NOMO-1 treated with dmso at 0.1 percent for 144 hours (cell line): ENCODE results near the gene PEX13.
"Not testable (repeated sequence)": the region's sequence is repeated elsewhere in the genome, so short reads cannot be mapped to it uniquely, and the experiment has no call there.

Experiments
- DNase-seq: peaks from one replicate; lab custom pipeline; 2025; ENCODE audit not compliant: unreplicated experiment; lab: John Stamatoyannopoulos, UW

The PEX13 gene

DNA sequence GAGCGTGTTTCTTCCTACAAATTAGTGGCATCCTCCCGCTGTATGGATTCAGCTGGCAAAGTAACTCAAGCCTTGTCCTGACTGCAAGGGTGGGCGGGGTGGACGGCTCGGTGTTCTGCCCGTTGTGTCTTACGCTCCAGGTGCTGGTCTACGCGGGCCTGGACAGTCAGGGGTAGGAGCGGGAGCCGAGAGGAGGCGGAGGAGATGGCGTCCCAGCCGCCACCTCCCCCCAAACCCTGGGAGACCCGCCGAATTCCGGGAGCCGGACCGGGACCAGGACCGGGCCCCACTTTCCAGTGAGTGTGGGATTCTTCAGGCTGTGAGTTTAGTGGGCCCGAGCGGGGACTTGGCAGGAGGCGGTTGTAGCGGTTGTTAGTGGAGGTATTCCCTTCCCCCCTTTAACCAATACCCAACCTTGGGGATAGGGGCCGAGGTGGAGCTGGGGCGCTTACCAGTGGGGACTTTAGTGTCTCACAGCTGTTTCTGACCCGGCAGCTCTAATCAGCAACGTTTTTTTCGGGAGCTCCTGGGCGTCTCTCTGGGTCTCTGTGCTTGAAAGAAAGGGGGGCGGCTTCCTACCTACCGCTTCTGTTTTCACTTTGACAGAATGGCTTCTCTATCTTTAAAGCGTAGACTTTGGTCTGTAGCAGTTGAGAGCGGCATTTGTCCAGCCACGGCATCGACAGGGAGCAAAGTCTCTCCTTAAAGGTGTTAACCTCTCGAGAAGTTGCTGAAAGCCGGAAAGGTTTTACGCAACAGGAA lies at the start of gene PEX13, which contains the start of gene PUS10:
Gene PEX13, plus strand, starts transcription at position 165 of the 762 bp plus-strand sequence. Its CDS starts 40 bp downstream, at position 205.
Gene PUS10, minus strand, starts transcription at position 700 of the 762 bp plus-strand sequence. CDS start 6,365 bp downstream, outside the sequence.
- DNase-seq, result peak; percentile 45

DNA sequence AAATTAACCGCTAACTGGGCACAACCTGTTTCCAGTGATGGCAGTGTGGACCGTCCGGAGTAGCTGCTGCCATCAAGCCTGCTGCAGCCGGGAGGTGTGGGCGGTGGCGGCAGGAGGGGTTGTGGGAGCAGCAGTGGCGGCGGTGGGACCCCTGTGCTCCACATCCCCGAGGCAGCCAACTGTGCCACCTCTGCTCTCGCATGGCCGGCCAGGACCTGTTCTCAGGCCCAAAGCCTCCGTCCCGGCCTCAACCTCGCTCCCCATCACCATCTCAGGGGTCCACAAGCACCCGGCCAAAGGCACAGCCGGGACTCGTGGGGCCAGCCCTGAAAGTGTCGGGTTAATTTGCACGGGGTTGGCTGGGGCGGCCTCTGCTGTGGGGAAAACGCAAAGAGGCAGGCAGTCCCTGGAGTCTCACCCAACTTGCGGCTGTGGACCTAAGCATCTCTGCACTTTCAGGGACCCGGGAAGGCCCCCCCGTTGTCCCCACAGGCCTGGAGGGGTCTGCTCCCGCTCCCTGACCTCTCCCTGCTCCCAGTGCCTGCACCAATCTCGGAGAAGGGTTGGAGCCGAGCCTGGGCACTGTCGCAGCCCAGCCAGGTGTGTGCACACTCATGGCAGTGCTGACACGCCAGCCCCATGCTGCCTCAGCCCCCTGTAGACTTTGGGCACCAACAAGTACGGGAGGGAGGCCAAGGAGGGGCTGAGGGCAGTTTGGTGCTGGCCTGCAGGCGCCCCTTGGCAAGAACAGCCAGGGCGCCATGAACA lies 44.4 kb upstream of the PEX13 start:
- no peak for DNase-seq

DNA sequence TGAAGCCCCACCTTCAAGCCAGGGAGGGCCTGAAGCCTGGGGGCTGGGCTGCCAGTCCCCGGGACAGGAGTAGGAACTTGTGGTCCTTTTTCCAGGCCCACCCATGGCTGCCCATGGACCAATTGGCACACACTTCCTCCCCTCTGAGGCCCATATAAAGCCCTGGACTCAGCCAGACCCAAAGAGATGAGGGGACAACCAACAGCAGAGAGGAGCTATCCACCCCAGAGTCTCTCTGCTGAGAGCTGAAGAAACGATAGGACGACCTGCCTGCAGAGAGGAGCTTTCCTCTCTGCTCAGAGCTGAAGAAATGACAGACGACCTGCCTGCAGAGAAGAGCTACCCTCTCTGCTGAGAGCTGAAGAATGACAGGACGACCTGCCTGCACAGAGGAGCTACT lies 43.8 kb upstream of the PEX13 start:
- no peak for DNase-seq

DNA sequence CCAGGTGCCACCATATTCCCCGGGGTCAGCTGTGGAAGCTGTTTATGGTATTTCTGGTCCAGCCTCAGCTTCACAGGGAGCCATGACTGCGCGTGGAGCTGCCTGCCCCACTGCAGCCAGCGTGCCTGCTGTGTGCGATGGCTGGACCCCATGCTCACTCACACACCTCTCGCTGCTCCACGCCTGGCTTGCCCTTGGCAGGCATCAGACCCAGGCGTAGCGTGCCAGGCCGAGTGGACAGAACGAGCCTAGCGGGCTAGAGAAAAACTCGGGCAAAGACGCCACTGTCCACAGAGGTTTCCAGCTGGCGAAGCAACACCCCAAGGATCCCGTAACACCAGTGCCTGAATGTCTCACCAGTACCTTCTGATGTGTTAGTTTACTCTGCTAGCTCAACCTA lies 42.9 kb upstream of the PEX13 start:
- DNase-seq, result no peak

DNA sequence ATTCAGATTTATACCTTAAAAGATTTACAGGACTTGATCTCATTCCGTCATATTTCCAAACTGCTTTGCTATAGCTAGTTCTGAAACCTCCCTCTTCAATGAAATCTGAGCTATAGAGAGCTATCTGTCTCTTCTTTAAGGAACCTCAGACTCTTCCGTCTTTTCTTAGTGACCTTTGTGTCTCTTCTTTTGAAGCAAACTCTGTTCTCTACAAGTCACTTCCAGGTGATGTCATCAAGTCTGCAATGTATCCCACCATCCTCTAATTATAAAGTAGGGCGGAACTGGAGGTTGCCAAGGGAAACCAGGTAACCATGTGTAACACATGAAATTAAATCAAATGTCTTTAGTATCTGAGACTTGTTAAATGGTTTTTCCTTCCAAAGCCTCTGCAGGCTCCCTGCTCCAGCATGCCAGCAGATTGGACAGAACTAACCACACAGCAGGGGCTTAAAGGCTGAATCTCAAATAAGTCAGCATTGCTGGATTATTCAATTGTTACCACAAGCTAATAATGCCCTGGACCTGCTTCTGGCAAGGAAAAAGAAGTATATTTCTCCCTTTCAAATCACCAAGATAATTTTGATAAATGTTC lies 41.2 kb upstream of the PEX13 start:
- no peak for DNase-seq

- DNase-seq, result no peak
Observed at GRCh38 chr2:60976875-60977561, 40.5 kb upstream of the PEX13 start.

GRCh38 chr2:60977562-60977895 lies 40.0 kb upstream of the PEX13 start:
- DNase-seq, result no peak

GRCh38 chr2:60979231-60979630 lies 38.3 kb upstream of the PEX13 start:
- no peak for DNase-seq

- no peak for DNase-seq
Observed at GRCh38 chr2:60980071-60980815, 37.3 kb upstream of the PEX13 start.

- DNase-seq, result not testable (repeated sequence)
Observed at GRCh38 chr2:60982066-60982465, 35.5 kb upstream of the PEX13 start.

- DNase-seq, result peak; percentile 53
Observed at GRCh38 chr2:60984720-60985119, 32.8 kb upstream of the PEX13 start.

DNA sequence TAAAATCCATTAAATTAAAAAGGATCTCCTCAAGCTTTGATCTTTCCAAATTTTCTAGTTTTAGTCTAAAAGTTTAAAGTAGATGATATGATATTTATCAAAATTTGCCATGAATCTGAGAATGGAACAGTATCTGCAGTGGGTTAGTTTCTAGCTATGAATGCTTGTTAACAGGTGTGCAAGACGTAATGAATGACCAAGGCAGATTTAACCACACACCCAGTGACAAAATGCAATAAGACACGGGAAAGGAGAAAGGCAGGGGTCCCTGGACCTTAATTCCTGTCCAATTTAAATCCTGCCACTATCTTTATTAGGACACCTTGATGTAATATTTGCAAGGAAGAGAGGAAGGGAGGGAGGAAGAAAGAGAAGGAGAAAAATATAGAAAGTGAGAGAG lies 30.5 kb upstream of the PEX13 start:
- no peak for DNase-seq

GRCh38 chr2:60987656-60988055 lies 29.9 kb upstream of the PEX13 start:
- not testable (repeated sequence) for DNase-seq

GRCh38 chr2:60989259-60989658 lies 28.3 kb upstream of the PEX13 start:
- DNase-seq, result no peak

GRCh38 chr2:60991644-60992043 lies 25.9 kb upstream of the PEX13 start:
- DNase-seq, result no peak

DNA sequence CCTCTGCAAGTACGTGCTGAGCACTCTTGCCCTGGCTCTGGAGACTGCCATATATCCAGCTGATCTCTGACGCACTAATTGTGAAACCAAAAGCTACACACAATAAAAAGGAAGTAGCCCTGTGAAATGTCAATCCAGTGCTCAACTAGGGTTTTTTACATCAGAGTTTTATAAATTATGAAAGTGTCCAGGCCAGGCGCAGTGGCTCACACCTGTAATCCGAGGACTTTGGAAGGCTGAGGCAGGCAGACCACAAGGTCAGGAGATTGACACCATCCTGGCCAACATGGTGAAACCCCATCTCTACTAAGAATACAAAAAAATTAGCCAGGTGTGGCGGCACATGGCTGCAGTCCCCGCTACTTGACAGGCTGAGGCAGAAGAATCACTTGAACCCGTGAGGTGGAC lies 24.5 kb upstream of the PEX13 start:
- peak; percentile 66 for DNase-seq

DNA sequence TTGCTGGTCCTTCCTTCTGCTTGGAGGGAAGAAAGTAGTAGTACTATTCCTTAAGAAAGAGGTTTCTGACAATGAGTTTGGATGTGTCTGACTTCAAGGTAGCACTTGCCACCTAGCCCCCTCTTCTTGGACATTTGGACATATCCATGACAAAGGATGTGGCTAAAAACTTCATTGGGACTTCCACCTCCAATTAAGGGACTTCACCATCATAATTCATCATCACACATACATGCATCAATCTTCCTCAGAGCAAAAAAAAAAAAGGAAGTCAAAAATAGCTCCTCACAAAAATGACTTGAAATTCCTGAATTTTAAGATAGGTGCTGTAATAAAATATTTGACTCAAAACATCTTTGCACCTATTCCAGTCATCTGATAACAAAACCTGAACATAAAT lies 23.4 kb upstream of the PEX13 start:
- no peak for DNase-seq

DNA sequence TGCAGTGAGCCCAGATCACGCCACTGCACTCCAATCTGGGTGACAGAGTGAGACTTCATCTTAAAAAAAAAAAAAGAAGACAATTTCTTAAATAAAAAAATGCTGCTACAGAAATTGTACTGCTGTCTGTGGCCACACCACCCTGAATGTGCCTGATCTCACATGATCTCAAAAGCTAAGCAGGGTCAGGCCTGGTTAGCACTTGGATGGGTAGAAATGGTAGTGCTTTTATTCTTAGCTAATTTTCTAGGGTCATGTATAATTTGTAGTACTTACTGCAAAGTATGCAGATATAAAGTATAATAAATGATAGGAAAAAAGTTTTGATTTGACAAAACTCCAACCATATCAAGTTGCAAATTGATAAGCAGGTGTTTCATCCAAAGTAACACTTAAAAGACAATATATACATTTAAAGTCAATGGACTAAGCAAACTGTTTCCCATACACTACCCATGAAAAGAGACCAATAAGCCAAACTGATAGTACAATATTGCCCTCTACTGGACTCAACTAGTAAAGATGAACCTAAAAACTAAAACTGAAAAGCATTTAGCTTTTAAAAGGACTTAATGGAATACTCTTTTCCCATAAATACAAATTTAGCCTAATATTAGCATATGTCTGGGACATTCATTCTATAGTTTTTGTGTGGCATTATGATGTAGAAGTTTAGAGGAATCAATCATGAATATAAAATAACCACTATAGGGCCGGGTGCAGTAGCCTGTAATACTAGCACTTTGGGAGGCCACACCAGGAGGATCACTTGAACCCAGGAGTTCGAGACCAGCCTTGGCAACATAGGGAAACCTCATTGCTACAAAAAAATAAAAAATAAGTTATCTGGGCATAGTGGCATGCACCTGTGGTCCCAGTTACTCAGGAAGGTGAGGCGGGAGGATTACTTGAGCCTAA lies 18.6 kb upstream of the PEX13 start:
- peak; percentile 22 for DNase-seq

- no peak for DNase-seq
Observed at GRCh38 chr2:61005736-61006135, 11.8 kb upstream of the PEX13 start.
